H1 (cell line): Measurements from ENCODE around the gene GOLGA8R. TPM values are rescaled to one million over a fixed set of nuclear protein-coding genes. Genes with fewer than 3 reads are reported as not detected.
"Not testable (repeated sequence)": the region's sequence is repeated elsewhere in the genome, so short reads cannot be mapped to it uniquely, and the experiment has no call there.

Experiments used
- CTCF ChIA-PET: fragments of 300-600 bp; sonication (Branson Sonifier 250); formaldehyde crosslinking; loops from one replicate; lab custom pipeline; 2021; ENCODE audit not compliant: partially characterized antibody; lab: Charles Lee
- POLR2A ChIA-PET: fragments of 300-600 bp; sonication (Branson Sonifier 250); formaldehyde crosslinking; loops from one replicate; lab custom pipeline; 2021; ENCODE audit warnings: inconsistent platforms; ENCODE audit not compliant: partially characterized antibody; lab: Charles Lee
- DNase-seq, 2 experiments: peaks; one replicate each; pipeline versions ENCODE4 v3.0.0 to v3.0.0-alpha.2; 2010 to 2022; ENCODE audit warnings: low spot score in 2 of 2, low read depth in 1 of 2, mixed read lengths in 1 of 2
- FAIRE-seq: peaks from 2 replicates; lab custom pipeline; 2011; peaks lifted over from hg19 to GRCh38; lab: Jason Lieb, UNC
- H2AFZ ChIP-seq: 2 replicates; pipeline ENCODE4 v1.8.1; 2012; ENCODE audit warnings: low read length, inconsistent platforms
- H2AK5ac ChIP-seq: 2 replicates; pipeline ENCODE4 v1.6.1; 2013; ENCODE audit warnings: low read depth, low read length
- H2BK120ac ChIP-seq: replicated peaks from 2 replicates; pipeline ENCODE3; 2013; ENCODE audit warnings: low read depth, low read length, inconsistent platforms
- H2BK12ac ChIP-seq: 2 replicates; pipeline ENCODE4 v1.6.1; 2013; ENCODE audit warnings: low read depth, low read length
- H2BK15ac ChIP-seq: 2 replicates; pipeline ENCODE4 v1.6.1; 2013; ENCODE audit warnings: low read length
- H2BK20ac ChIP-seq: 2 replicates; pipeline ENCODE4 v1.6.1; 2013; ENCODE audit warnings: low read length
- H2BK5ac ChIP-seq: 2 replicates; pipeline ENCODE4 v1.6.1; 2013; ENCODE audit warnings: low read depth, low read length
- H3K14ac ChIP-seq: 2 replicates; pipeline ENCODE4 v1.6.1; 2013; ENCODE audit warnings: inconsistent platforms; ENCODE audit not compliant: insufficient read length
- H3K18ac ChIP-seq: 2 replicates; pipeline ENCODE4 v1.6.1; 2013; ENCODE audit warnings: low read length; ENCODE audit errors: extremely low read depth
- H3K23ac ChIP-seq: 2 replicates; pipeline ENCODE4 v1.6.1; 2013; ENCODE audit warnings: inconsistent platforms; ENCODE audit not compliant: insufficient read length
- H3K23me2 ChIP-seq: 2 replicates; pipeline ENCODE4 v1.6.1; 2013; ENCODE audit warnings: low read depth, low read length
- H3K27ac ChIP-seq: 2 replicates; pipeline ENCODE4 v1.6.1; 2011; ENCODE audit warnings: low read depth, low read length, inconsistent platforms
- H3K27me3 ChIP-seq, 4 experiments: replicated peaks in 1 of 4; 1 replicate in 1 of 4; 2 replicates in 3 of 4; pipeline versions ENCODE4 v1.6.1 to v1.8.1; 2011 to 2013; ENCODE audit warnings: low read length in 3 of 4, mild to moderate bottlenecking in 3 of 4, inconsistent platforms in 2 of 4, mixed read lengths in 2 of 4, moderate library complexity in 1 of 4; ENCODE audit not compliant: control insufficient read depth in 3 of 4, insufficient read depth in 3 of 4; ENCODE audit errors: extremely low read depth in 1 of 4
- H3K36me3 ChIP-seq, 4 experiments: 2 replicates each; pipeline versions ENCODE4 v1.6.1 to v1.8.1; 2011 to 2013; ENCODE audit warnings: mild to moderate bottlenecking in 4 of 4, low read length in 3 of 4, moderate library complexity in 2 of 4, control low read depth in 1 of 4, inconsistent platforms in 1 of 4; ENCODE audit not compliant: insufficient read depth in 4 of 4, control insufficient read depth in 2 of 4
- H3K4ac ChIP-seq: replicated peaks from 2 replicates; pipeline ENCODE3; 2013; ENCODE audit warnings: low read length, low read depth, mixed read lengths, inconsistent platforms; ENCODE audit not compliant: insufficient read length
- H3K4me1 ChIP-seq, 4 experiments: replicated peaks in 1 of 4; 1 replicate in 1 of 4; 2 replicates in 3 of 4; pipeline versions ENCODE4 v1.6.1 to v1.8.1; 2011 to 2013; ENCODE audit warnings: low read length in 3 of 4, inconsistent platforms in 2 of 4, mixed read lengths in 1 of 4; ENCODE audit not compliant: insufficient read depth in 4 of 4, control insufficient read depth in 3 of 4
- H3K4me2 ChIP-seq, 2 experiments: 2 replicates each; pipeline versions ENCODE4 v1.6.1 to v1.8.1; 2011 to 2013; ENCODE audit warnings: low read depth in 2 of 2, low read length in 2 of 2, control low read depth in 1 of 2, inconsistent platforms in 1 of 2, mild to moderate bottlenecking in 1 of 2; ENCODE audit not compliant: insufficient read depth in 1 of 2
- H3K4me3 ChIP-seq, 4 experiments: fragments of 200-600, 300-600 bp in 1 of 4; sonication (generic), shearing (Covaris generic), sonication (Bioruptor Twin) in 1 of 4; 2 replicates each; pipeline versions ENCODE4 v1.5.1 to v1.8.1; 2011 to 2016; ENCODE audit warnings: low read length in 4 of 4, low read depth in 3 of 4, control low read depth in 2 of 4, inconsistent platforms in 2 of 4, mild to moderate bottlenecking in 2 of 4, mixed read lengths in 1 of 4, moderate library complexity in 1 of 4; ENCODE audit not compliant: insufficient read depth in 2 of 4; ENCODE audit errors: extremely low read depth in 1 of 4
- H3K56ac ChIP-seq: replicated peaks from 2 replicates; pipeline ENCODE3; 2013; ENCODE audit warnings: low read depth, mild to moderate bottlenecking, mixed read lengths, low read length, inconsistent platforms; ENCODE audit not compliant: insufficient read length
- H3K79me1 ChIP-seq: 2 replicates; pipeline ENCODE4 v1.6.1; 2013; ENCODE audit warnings: low read depth, low read length, control low read depth
- H3K79me2 ChIP-seq, 2 experiments: 2 replicates each; pipeline versions ENCODE4 v1.6.1 to v1.8.1; 2012 to 2013; ENCODE audit warnings: low read length in 2 of 2, mild to moderate bottlenecking in 2 of 2, inconsistent platforms in 1 of 2; ENCODE audit not compliant: insufficient read depth in 2 of 2, control insufficient read depth in 1 of 2
- H3K9ac ChIP-seq, 4 experiments: replicated peaks in 1 of 4; 1 replicate in 1 of 4; 2 replicates in 3 of 4; pipeline versions ENCODE4 v1.6.1 to v1.8.1; 2011 to 2013; ENCODE audit warnings: low read depth in 3 of 4, low read length in 3 of 4, control low read depth in 2 of 4, mild to moderate bottlenecking in 2 of 4, moderate library complexity in 2 of 4, inconsistent platforms in 1 of 4; ENCODE audit errors: extremely low read depth in 1 of 4
- H3K9me3 ChIP-seq, 2 experiments: 2 replicates each; pipeline versions ENCODE4 v1.6.1 to v1.8.1; 2012 to 2013; ENCODE audit warnings: mild to moderate bottlenecking in 2 of 2, moderate library complexity in 2 of 2, control low read depth in 1 of 2, inconsistent platforms in 1 of 2, low read depth in 1 of 2, low read length in 1 of 2, mixed read lengths in 1 of 2; ENCODE audit not compliant: insufficient read depth in 2 of 2
- H4K20me1 ChIP-seq, 2 experiments: replicated peaks in 1 of 2; 2 replicates each; pipeline versions ENCODE3 to v1.8.1; 2011 to 2013; ENCODE audit warnings: inconsistent platforms in 2 of 2, low read length in 2 of 2, mild to moderate bottlenecking in 1 of 2; ENCODE audit not compliant: insufficient read depth in 2 of 2, control insufficient read depth in 1 of 2
- H4K5ac ChIP-seq: 2 replicates; pipeline ENCODE4 v1.6.1; 2013; ENCODE audit warnings: low read length, low read depth, mixed read lengths, inconsistent platforms; ENCODE audit not compliant: insufficient read length
- H4K8ac ChIP-seq: 2 replicates; pipeline ENCODE4 v1.8.0; 2013; ENCODE audit warnings: mild to moderate bottlenecking, moderate library complexity, low read length, inconsistent platforms; ENCODE audit not compliant: insufficient read depth; ENCODE audit errors: extremely low read depth
- H4K91ac ChIP-seq: replicated peaks from 2 replicates; pipeline ENCODE3; 2013; ENCODE audit warnings: low read length, mixed read lengths, inconsistent platforms; ENCODE audit not compliant: insufficient read length
- WGBS, 2 experiments: shearing (Covaris generic) in 1 of 2; methylation state at CpG; one replicate each; pipeline versions ENCODE4 v1.1.6 to v1.1.7; 2013 to 2015; ENCODE audit warnings: low lambda C conversion rate in 2 of 2, mixed read lengths in 2 of 2, inconsistent platforms in 1 of 2, low coverage in 1 of 2, missing lambda C conversion rate in 1 of 2; ENCODE audit not compliant: insufficient replicate concordance in 2 of 2, insufficient coverage in 1 of 2, insufficient read length in 1 of 2; ENCODE audit errors: extremely low coverage in 1 of 2, missing lambda C conversion rate in 1 of 2; 5-methylcytosine and 5-hydroxymethylcytosine counted together
- polyA plus RNA-seq, 7 experiments: library from polyadenylated mRNA; depleted of rRNA in 3 of 7; stranded (reverse) in 5 of 7; unstranded in 2 of 7; fragments of >200 nt in 5 of 7; fragments of 200-250 nt in 2 of 7; gene quantifications; 1 replicate in 5 of 7; 2 replicates in 1 of 7; 4 replicates in 1 of 7; pipeline versions ENCODE4 v1.2.1 to v1.2.3, GENCODE V29; 2011 to 2013; ENCODE audit warnings: missing spikeins in 2 of 7, mixed read lengths in 2 of 7
- total RNA-seq: library from RNA; stranded (reverse); fragmentation: NEBNext Ultra II Directional; extraction: Animal tissue kit (Norgen Biotek cat#: 25700); gene quantifications from 2 replicates; pipeline ENCODE4 v1.2.1, GENCODE V29; 2021

The GOLGA8R gene
- total and polyA plus RNA-seq, 2 of the 8 experiments (the other 6 are each of a cell fraction or from before 2014, with no cell fraction given), result 0.03 to 0.34 TPM

DNA sequence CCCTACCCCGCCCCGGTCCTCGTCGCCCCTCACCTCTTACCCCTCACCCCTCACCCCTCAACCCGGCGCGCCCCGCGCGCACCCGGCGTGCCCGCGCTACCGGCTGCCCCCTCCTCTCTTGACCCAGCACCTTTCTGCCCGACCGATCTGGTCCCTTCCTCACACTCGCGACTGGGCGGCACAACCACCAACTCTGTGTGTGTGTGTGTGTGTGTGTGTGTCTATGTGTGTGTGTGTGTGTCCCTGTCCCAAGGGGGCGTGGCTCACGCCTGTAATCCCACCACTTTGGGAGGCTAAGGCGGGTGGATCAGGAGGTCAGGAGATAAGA lies 20.4 kb downstream of the GOLGA8R start:
- FAIRE-seq, H3K27me3 ChIP-seq, H4K20me1 ChIP-seq, H3K18ac ChIP-seq, H2BK15ac ChIP-seq, H3K14ac ChIP-seq, H2AK5ac ChIP-seq, H4K5ac ChIP-seq, H3K56ac ChIP-seq, H4K91ac ChIP-seq, H3K23me2 ChIP-seq, H3K9ac ChIP-seq, H3K36me3 ChIP-seq, H2BK120ac ChIP-seq, H3K79me2 ChIP-seq, H3K79me1 ChIP-seq, H3K4me2 ChIP-seq, H3K4me3 ChIP-seq, H2BK12ac ChIP-seq, H3K9me3 ChIP-seq, DNase-seq, H2BK20ac ChIP-seq, H3K27ac ChIP-seq, H4K8ac ChIP-seq, POLR2A ChIA-PET, H2AFZ ChIP-seq, H3K23ac ChIP-seq, H3K4me1 ChIP-seq, H3K4ac ChIP-seq, CTCF ChIA-PET, H2BK5ac ChIP-seq: not testable (repeated sequence)
- no CpG with 5 or more reads among the region's 23 CpGs for WGBS, 2 experiments

GRCh38 chr15:30392766-30393663 lies 21.0 kb downstream of the GOLGA8R start, which contains the start of gene CHRFAM7A:
TSS of gene CHRFAM7A (minus strand) at chr15:30393540. CDS start at chr15:30383351, 10,189 bp downstream.
- H3K79me2 ChIP-seq, H3K4ac ChIP-seq, POLR2A ChIA-PET, H2AFZ ChIP-seq, H2BK12ac ChIP-seq, H3K9me3 ChIP-seq, H3K9ac ChIP-seq, H4K20me1 ChIP-seq, H4K5ac ChIP-seq, H3K18ac ChIP-seq, H3K23me2 ChIP-seq, H2BK20ac ChIP-seq, H3K56ac ChIP-seq, H2BK15ac ChIP-seq, H3K27me3 ChIP-seq, H3K4me1 ChIP-seq, H3K14ac ChIP-seq, H2BK5ac ChIP-seq, H3K4me2 ChIP-seq, H2BK120ac ChIP-seq, H4K91ac ChIP-seq, H3K79me1 ChIP-seq, H4K8ac ChIP-seq, FAIRE-seq, CTCF ChIA-PET, H3K36me3 ChIP-seq, H3K23ac ChIP-seq, H2AK5ac ChIP-seq, H3K27ac ChIP-seq: not testable (repeated sequence)
- 2% methylated on average over 10 of the region's 74 CpGs; no CpG with 5 or more reads in 1 of the 2 experiments for WGBS, 2 experiments
- peak within 1 kb of the TSS in 2 of 4 experiments; percentile 25 to 43; a peak in 2 of 8 replicates for H3K4me3 ChIP-seq
- DNase-seq, result peak in 1 of 2 experiments; percentile 77
